Measurements from ENCODE around the gene CCDC85B. TPM values are rescaled to one million over a fixed set of nuclear protein-coding genes. Genes with fewer than 3 reads are reported as not detected.

The CCDC85B gene
- total RNA-seq, 1 donor from 2014 or later = 36.4 TPM

- ATAC-seq (no peak), DNase-seq (peak; percentile 60)
- TF ChIP-seq CTCF (IDR thresholded peaks at IDR 0.05) = no peak
- no peaks in the 10 kb centered on the region for H3K9me3 ChIP-seq
- no peak overlapping the region for H3K4me3 ChIP-seq
- no peak overlapping the region for H3K27ac ChIP-seq
- intact Hi-C loops (cut with DNase I) = no loop called here
- H3K4me1 ChIP-seq = peaks cover 23% of the 10 kb centered on the region
- H3K27me3 ChIP-seq = no peaks in the 10 kb centered on the region
- peaks cover 65% of the 10 kb centered on the region for H3K36me3 ChIP-seq
Observed at GRCh38 chr11:65862941-65863888, 27.3 kb upstream of the CCDC85B start.

- Histone ChIP-seq H3K27me3 (no peaks in the 10 kb centered on the region), H3K36me3 (peaks cover 65% of the 10 kb centered on the region), H3K4me3 (no peak overlapping the region), H3K4me1 (peaks cover 18% of the 10 kb centered on the region), H3K9me3 (no peaks in the 10 kb centered on the region), H3K27ac (no peak overlapping the region)
- intact Hi-C loops (cut with DNase I) = no loop called here
- no peak for TF ChIP-seq CTCF (IDR thresholded peaks at IDR 0.05)
- ATAC-seq = no peak
- DNase-seq = peak; percentile 54
Observed at GRCh38 chr11:65863889-65864705, 26.4 kb upstream of the CCDC85B start.

GRCh38 chr11:65864706-65865471, 25.6 kb upstream of the CCDC85B start:
- no peaks in the 10 kb centered on the region for H3K27me3 ChIP-seq
- H3K4me1 ChIP-seq = peaks cover 13% of the 10 kb centered on the region
- H3K4me3 ChIP-seq = no peak overlapping the region
- H3K9me3 ChIP-seq = no peaks in the 10 kb centered on the region
- ATAC-seq (no peak), DNase-seq (peak; percentile 56)
- H3K27ac ChIP-seq = no peak overlapping the region
- peaks cover 65% of the 10 kb centered on the region for H3K36me3 ChIP-seq
- TF ChIP-seq CTCF (IDR thresholded peaks at IDR 0.05) = no peak
- intact Hi-C loops (cut with DNase I) = no loop called here

- peak; percentile 57 for DNase-seq
- H3K36me3 ChIP-seq = peaks cover 65% of the 10 kb centered on the region
- no peak for ATAC-seq
- H3K4me1 ChIP-seq = peaks cover 15% of the 10 kb centered on the region
- H3K27ac ChIP-seq = no peak overlapping the region
- no peak for TF ChIP-seq CTCF (IDR thresholded peaks at IDR 0.05)
- H3K9me3 ChIP-seq = no peaks in the 10 kb centered on the region
- intact Hi-C loops (cut with DNase I) = no loop called here
- no peaks in the 10 kb centered on the region for H3K27me3 ChIP-seq
- H3K4me3 ChIP-seq = no peak overlapping the region
Observed at GRCh38 chr11:65865550-65866172, 24.8 kb upstream of the CCDC85B start.
